HepG2 (cell line): Measurements from ENCODE around the gene B3GAT3. TPM values are rescaled to one million over a fixed set of nuclear protein-coding genes. Genes with fewer than 3 reads are reported as not detected.

Experiments used
- ERF ChIP-seq: IDR thresholded peaks from 2 replicates; pipeline ENCODE4 v1.6.1; 2018; ENCODE audit warnings: missing biosample characterization, missing genetic modification reagents
- ISX ChIP-seq: sonication (generic); formaldehyde crosslinking; conservative IDR thresholded peaks from 2 replicates; pipeline ENCODE4 v1.5.0; 2020; ENCODE audit warnings: missing genetic modification reagents
- RFX1 ChIP-seq: fragments of 450-650 bp; IDR thresholded peaks from 2 replicates; pipeline ENCODE4 v1.6.1; 2017
- SMAD3 ChIP-seq: sonication (generic); formaldehyde crosslinking; IDR thresholded peaks from 2 replicates; pipeline ENCODE4 v1.4.0; 2020; ENCODE audit warnings: missing genetic modification reagents
- ZBTB7A ChIP-seq: sonication (generic); formaldehyde crosslinking; IDR thresholded peaks from 2 replicates; pipeline ENCODE4 v1.8.0; 2022; ENCODE audit warnings: mild to moderate bottlenecking, missing genetic modification reagents
- ZNF160 ChIP-seq: sonication (generic); formaldehyde crosslinking; IDR thresholded peaks from 2 replicates; pipeline ENCODE4 v1.8.0; 2022; ENCODE audit warnings: mild to moderate bottlenecking, inconsistent platforms, missing genetic modification reagents
- ZNF224 ChIP-seq: sonication (generic); formaldehyde crosslinking; IDR thresholded peaks from 2 replicates; pipeline ENCODE4 v1.5.0; 2020; ENCODE audit warnings: mild to moderate bottlenecking, missing genetic modification reagents
- ZNF234 ChIP-seq: sonication (generic); formaldehyde crosslinking; conservative IDR thresholded peaks from 2 replicates; pipeline ENCODE4 v1.5.1; 2020; ENCODE audit warnings: mild to moderate bottlenecking, missing genetic modification reagents
- ZNF441 ChIP-seq: sonication (generic); formaldehyde crosslinking; IDR thresholded peaks from 2 replicates; pipeline ENCODE4 v1.7.0; 2021; ENCODE audit warnings: missing genetic modification reagents, borderline replicate concordance
- ZNF569 ChIP-seq: sonication (generic); formaldehyde crosslinking; IDR thresholded peaks from 2 replicates; pipeline ENCODE4 v1.5.0; 2020; ENCODE audit warnings: mild to moderate bottlenecking, missing genetic modification reagents, moderate library complexity, borderline replicate concordance
- ZNF619 ChIP-seq: sonication (generic); formaldehyde crosslinking; IDR thresholded peaks from 2 replicates; pipeline ENCODE4 v1.4.0; 2020; ENCODE audit warnings: mild to moderate bottlenecking, missing genetic modification reagents
- polyA plus RNA-seq, 8 experiments: library from polyadenylated mRNA; depleted of rRNA in 3 of 8; stranded (reverse) in 7 of 8; unstranded in 1 of 8; fragments of >200 nt; fragmentation: Illumina TruSeq in 4 of 8; extraction: Trizol in 4 of 8; gene quantifications; 2 replicates each; pipeline versions ENCODE4 v1.2.1 to v1.2.3, GENCODE V29; 2011 to 2016; ENCODE audit warnings: low read depth in 4 of 8, missing spikeins in 1 of 8, mixed read lengths in 1 of 8; ENCODE audit not compliant: insufficient read depth in 1 of 8
- total RNA-seq, 5 experiments: library from RNA; depleted of rRNA; stranded (reverse); fragments of >200 nt; fragmentation: Illumina TruSeq; extraction: Trizol; gene quantifications; 2 replicates each; pipeline ENCODE4 v1.2.3, GENCODE V29; 2016; ENCODE audit warnings: low read depth in 1 of 5
- TF ChIP-seq, protein P1 (sequence below): IDR thresholded peaks from 2 replicates; pipeline ENCODE4 v1.6.1; 2016; ENCODE audit warnings: low read depth, missing genetic modification reagents, missing compliant biosample characterization
- TF ChIP-seq, protein P2 (sequence below): fragments of 450-650 bp; IDR thresholded peaks from 2 replicates; pipeline ENCODE4 v1.6.1; 2016
- TF ChIP-seq, protein P3 (sequence below): sonication (generic); formaldehyde crosslinking; IDR thresholded peaks from 2 replicates; pipeline ENCODE4 v1.5.1; 2020; ENCODE audit warnings: missing genetic modification reagents, mild to moderate bottlenecking, borderline replicate concordance
- TF ChIP-seq, protein P4 (sequence below): sonication (generic); formaldehyde crosslinking; IDR thresholded peaks from 2 replicates; pipeline ENCODE4 v1.4.0; 2020; ENCODE audit warnings: missing genetic modification reagents

The B3GAT3 gene
- total and polyA plus RNA-seq, 2 of the 13 experiments (the other 11 are each of a cell fraction or from before 2014, with no cell fraction given) = 21.3 to 26.1 TPM

DNA sequence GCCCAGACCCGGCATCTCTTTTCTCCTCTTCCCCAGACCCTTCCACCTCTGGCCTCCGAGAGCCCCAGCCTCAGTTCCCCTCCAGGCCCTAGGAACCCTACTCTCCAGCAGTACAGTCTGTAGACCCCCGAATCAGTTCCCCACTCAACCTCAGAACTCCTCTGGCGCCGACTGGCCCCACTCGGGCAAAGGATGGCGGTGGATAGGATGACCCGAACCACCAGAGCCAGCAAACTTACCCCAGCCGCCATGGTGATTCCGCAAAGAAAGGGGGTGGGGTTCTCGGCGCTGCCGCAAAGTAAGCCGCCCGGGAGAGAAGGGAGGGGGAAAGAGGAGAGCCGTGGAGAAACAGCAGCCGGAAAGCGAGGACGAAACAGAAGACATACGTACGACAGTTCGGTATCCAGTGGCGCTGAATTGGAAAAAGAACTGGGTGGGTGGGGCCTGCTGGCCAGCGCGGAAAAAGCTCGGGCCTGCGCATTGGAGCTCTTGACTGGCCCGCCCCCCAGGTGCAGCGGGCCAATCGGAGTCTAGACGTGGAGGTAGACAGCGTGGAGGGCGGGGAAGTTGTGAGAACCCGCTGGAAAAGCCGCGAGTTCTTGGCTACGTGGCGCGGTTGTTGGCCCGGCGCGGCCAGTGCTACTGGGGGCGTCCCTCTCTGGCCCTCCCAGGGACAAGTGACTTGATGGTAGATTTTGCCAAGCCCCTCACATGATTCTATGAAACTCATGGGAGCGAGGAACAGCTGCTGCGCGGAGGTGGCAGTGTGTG lies 48.0 kb downstream of the B3GAT3 start, which contains the start of gene EEF1G (continued):
- TF ChIP-seq, protein P1, sequence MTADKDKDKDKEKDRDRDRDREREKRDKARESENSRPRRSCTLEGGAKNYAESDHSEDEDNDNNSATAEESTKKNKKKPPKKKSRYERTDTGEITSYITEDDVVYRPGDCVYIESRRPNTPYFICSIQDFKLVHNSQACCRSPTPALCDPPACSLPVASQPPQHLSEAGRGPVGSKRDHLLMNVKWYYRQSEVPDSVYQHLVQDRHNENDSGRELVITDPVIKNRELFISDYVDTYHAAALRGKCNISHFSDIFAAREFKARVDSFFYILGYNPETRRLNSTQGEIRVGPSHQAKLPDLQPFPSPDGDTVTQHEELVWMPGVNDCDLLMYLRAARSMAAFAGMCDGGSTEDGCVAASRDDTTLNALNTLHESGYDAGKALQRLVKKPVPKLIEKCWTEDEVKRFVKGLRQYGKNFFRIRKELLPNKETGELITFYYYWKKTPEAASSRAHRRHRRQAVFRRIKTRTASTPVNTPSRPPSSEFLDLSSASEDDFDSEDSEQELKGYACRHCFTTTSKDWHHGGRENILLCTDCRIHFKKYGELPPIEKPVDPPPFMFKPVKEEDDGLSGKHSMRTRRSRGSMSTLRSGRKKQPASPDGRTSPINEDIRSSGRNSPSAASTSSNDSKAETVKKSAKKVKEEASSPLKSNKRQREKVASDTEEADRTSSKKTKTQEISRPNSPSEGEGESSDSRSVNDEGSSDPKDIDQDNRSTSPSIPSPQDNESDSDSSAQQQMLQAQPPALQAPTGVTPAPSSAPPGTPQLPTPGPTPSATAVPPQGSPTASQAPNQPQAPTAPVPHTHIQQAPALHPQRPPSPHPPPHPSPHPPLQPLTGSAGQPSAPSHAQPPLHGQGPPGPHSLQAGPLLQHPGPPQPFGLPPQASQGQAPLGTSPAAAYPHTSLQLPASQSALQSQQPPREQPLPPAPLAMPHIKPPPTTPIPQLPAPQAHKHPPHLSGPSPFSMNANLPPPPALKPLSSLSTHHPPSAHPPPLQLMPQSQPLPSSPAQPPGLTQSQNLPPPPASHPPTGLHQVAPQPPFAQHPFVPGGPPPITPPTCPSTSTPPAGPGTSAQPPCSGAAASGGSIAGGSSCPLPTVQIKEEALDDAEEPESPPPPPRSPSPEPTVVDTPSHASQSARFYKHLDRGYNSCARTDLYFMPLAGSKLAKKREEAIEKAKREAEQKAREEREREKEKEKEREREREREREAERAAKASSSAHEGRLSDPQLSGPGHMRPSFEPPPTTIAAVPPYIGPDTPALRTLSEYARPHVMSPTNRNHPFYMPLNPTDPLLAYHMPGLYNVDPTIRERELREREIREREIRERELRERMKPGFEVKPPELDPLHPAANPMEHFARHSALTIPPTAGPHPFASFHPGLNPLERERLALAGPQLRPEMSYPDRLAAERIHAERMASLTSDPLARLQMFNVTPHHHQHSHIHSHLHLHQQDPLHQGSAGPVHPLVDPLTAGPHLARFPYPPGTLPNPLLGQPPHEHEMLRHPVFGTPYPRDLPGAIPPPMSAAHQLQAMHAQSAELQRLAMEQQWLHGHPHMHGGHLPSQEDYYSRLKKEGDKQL = no peak
- 0 out of 2 replicates have a peak, but pooled peaks have one; percentile 10 for TF ChIP-seq SMAD3 (CRISPR knock-in tag)
- no peak for TF ChIP-seq ZNF441 (CRISPR knock-in tag)
- no peak for TF ChIP-seq ZBTB7A (CRISPR knock-in tag)
- TF ChIP-seq, protein P2, sequence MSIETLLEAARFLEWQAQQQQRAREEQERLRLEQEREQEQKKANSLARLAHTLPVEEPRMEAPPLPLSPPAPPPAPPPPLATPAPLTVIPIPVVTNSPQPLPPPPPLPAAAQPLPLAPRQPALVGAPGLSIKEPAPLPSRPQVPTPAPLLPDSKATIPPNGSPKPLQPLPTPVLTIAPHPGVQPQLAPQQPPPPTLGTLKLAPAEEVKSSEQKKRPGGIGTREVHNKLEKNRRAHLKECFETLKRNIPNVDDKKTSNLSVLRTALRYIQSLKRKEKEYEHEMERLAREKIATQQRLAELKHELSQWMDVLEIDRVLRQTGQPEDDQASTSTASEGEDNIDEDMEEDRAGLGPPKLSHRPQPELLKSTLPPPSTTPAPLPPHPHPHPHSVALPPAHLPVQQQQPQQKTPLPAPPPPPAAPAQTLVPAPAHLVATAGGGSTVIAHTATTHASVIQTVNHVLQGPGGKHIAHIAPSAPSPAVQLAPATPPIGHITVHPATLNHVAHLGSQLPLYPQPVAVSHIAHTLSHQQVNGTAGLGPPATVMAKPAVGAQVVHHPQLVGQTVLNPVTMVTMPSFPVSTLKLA = peak; percentile 66
- TF ChIP-seq ISX (CRISPR knock-in tag) = no peak
- TF ChIP-seq ZNF160 (CRISPR knock-in tag) = peak; percentile 9; the same call in 1 of the 2 replicates
- TF ChIP-seq, protein P3, sequence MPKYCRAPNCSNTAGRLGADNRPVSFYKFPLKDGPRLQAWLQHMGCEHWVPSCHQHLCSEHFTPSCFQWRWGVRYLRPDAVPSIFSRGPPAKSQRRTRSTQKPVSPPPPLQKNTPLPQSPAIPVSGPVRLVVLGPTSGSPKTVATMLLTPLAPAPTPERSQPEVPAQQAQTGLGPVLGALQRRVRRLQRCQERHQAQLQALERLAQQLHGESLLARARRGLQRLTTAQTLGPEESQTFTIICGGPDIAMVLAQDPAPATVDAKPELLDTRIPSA (CRISPR knock-in tag) = no peak
- peak; percentile 26; the same call in 1 of the 2 replicates for TF ChIP-seq RFX1
- no peak for TF ChIP-seq ZNF569 (CRISPR knock-in tag)
- TF ChIP-seq, protein P4, sequence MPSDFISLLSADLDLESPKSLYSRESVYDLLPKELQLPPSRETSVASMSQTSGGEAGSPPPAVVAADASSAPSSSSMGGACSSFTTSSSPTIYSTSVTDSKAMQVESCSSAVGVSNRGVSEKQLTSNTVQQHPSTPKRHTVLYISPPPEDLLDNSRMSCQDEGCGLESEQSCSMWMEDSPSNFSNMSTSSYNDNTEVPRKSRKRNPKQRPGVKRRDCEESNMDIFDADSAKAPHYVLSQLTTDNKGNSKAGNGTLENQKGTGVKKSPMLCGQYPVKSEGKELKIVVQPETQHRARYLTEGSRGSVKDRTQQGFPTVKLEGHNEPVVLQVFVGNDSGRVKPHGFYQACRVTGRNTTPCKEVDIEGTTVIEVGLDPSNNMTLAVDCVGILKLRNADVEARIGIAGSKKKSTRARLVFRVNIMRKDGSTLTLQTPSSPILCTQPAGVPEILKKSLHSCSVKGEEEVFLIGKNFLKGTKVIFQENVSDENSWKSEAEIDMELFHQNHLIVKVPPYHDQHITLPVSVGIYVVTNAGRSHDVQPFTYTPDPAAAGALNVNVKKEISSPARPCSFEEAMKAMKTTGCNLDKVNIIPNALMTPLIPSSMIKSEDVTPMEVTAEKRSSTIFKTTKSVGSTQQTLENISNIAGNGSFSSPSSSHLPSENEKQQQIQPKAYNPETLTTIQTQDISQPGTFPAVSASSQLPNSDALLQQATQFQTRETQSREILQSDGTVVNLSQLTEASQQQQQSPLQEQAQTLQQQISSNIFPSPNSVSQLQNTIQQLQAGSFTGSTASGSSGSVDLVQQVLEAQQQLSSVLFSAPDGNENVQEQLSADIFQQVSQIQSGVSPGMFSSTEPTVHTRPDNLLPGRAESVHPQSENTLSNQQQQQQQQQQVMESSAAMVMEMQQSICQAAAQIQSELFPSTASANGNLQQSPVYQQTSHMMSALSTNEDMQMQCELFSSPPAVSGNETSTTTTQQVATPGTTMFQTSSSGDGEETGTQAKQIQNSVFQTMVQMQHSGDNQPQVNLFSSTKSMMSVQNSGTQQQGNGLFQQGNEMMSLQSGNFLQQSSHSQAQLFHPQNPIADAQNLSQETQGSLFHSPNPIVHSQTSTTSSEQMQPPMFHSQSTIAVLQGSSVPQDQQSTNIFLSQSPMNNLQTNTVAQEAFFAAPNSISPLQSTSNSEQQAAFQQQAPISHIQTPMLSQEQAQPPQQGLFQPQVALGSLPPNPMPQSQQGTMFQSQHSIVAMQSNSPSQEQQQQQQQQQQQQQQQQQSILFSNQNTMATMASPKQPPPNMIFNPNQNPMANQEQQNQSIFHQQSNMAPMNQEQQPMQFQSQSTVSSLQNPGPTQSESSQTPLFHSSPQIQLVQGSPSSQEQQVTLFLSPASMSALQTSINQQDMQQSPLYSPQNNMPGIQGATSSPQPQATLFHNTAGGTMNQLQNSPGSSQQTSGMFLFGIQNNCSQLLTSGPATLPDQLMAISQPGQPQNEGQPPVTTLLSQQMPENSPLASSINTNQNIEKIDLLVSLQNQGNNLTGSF (CRISPR knock-in tag) = peak; percentile 34; the same call in 1 of the 2 replicates
- TF ChIP-seq ERF (CRISPR knock-in tag) = peak; percentile 39; the same call in 1 of the 2 replicates
- TF ChIP-seq ZNF234 = 0 out of 2 replicates have a peak, but pooled peaks have one; percentile 61
- peak; percentile 82; the same call in 1 of the 2 replicates for TF ChIP-seq ZNF224 (CRISPR knock-in tag)
- TF ChIP-seq ZNF619 (CRISPR knock-in tag) = 0 out of 2 replicates have a peak, but pooled peaks have one; percentile 47
